Lung (tissue), 12 donors: ENCODE data around the gene SHROOM4. TPM values are rescaled to one million over a fixed set of nuclear protein-coding genes. Genes with fewer than 3 reads are reported as not detected.

Experiments
- ATAC-seq: fragments of 200-7000 bp; cut with Tn5 transposase; one replicate; pipeline ENCODE4 v1.9.1; 2020; ENCODE audit warnings: moderate number of reproducible peaks; ENCODE audit not compliant: insufficient read depth, low FRiP score
- DNase-seq, 3 donors: peaks; one replicate each; pipeline ENCODE4 v3.0.0-alpha.2; 2013 to 2017
- H3K27ac ChIP-seq, 2 donors: one replicate each; pipeline ENCODE4 v1.5.1; 2013; ENCODE audit warnings: mild to moderate bottlenecking in 2 of 2, moderate library complexity in 2 of 2, control low read depth in 1 of 2, inconsistent platforms in 1 of 2, low read depth in 1 of 2, low read length in 1 of 2
- H3K27me3 ChIP-seq, 3 donors: one replicate each; pipeline ENCODE4 v1.5.1; 2013; ENCODE audit warnings: low read length in 2 of 3; ENCODE audit not compliant: control insufficient read depth in 3 of 3, insufficient read depth in 3 of 3
- H3K36me3 ChIP-seq, 4 donors: one replicate each; pipeline ENCODE4 v1.5.1; 2013; ENCODE audit warnings: low read length in 4 of 4, mild to moderate bottlenecking in 1 of 4, moderate library complexity in 1 of 4; ENCODE audit not compliant: control insufficient read depth in 4 of 4, insufficient read depth in 4 of 4
- H3K4me1 ChIP-seq, 5 donors: one replicate each; pipeline ENCODE4 v1.5.1; 2013; ENCODE audit warnings: low read length in 5 of 5, mild to moderate bottlenecking in 2 of 5, moderate library complexity in 1 of 5; ENCODE audit not compliant: control insufficient read depth in 5 of 5, insufficient read depth in 5 of 5
- H3K4me3 ChIP-seq: one replicate; pipeline ENCODE4 v1.5.1; 2013; ENCODE audit warnings: mild to moderate bottlenecking, control low read depth, moderate library complexity
- H3K9ac ChIP-seq, 2 donors: one replicate each; pipeline ENCODE4 v1.5.1; 2013; ENCODE audit warnings: low read length in 2 of 2, control low read depth in 1 of 2; ENCODE audit not compliant: insufficient read depth in 1 of 2
- H3K9me3 ChIP-seq, 4 donors: one replicate each; pipeline ENCODE4 v1.5.1; 2013; ENCODE audit warnings: low read length in 3 of 4, mild to moderate bottlenecking in 1 of 4, moderate library complexity in 1 of 4; ENCODE audit not compliant: control insufficient read depth in 4 of 4, insufficient read depth in 3 of 4
- CTCF ChIP-seq: IDR thresholded peaks from 2 replicates; pipeline ENCODE4 v1.5.1; 2012; ENCODE audit warnings: mild to moderate bottlenecking; ENCODE audit errors: control extremely low read depth, extremely low read depth
- WGBS, 2 donors: extraction: QIAGEN DNeasy Blood & Tissue Kit; methylation state at CpG; one replicate each; pipeline ENCODE4 v1.1.7; 2013; 5-methylcytosine and 5-hydroxymethylcytosine counted together
- polyA plus RNA-seq, 2 donors: library from polyadenylated mRNA; stranded (reverse); fragments of 200-250 nt; gene quantifications; one replicate each; pipeline ENCODE4 v1.2.1, GENCODE V29; 2013
- total RNA-seq, 2 donors: library from RNA; depleted of rRNA in 1 of 2; stranded (reverse); fragments of >200 nt in 1 of 2; gene quantifications; one replicate each; pipeline ENCODE4 v1.2.1, GENCODE V29; 2014 to 2021
- donor health status: control.
- donor health status: control.
- donor health status: Bipolar disorder and iron deficiency.
- donor health status: healthy.
- donor health status: DM: yes; HTN: yes; CAD: no.

The SHROOM4 gene
- total and polyA plus RNA-seq, 4 donors = 6.8 to 63.3 (median 18.9) TPM

DNA sequence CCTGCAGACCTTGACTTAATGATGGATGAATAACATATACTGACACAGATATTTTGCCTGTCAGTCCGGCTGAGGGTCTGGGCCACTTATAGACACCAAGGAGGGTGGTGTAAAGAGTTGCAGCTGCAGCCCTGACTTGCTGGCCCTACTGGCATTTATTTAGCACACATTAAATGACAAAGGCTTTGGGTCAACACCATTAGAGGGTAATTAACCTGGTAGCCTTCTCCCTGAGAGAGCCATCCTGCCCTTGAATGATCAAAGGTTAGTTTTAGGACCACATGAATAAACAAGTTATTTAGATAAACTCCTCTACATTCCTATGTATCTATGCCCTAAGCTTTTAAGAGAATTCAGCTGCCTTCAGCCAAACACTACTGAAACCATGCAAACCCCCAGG, 232.6 kb downstream of the SHROOM4 start:
- Histone ChIP-seq H3K36me3 (no peaks in the 10 kb centered on the region), H3K4me3 (no peak overlapping the region), H3K27ac (no peak overlapping the region), H3K9me3 (peaks cover 0 to 4% (median 0%) of the 10 kb centered on the region in 4 donors), H3K9ac (no peak overlapping the region), H3K27me3 (peaks cover 0 to 5% (median 3%) of the 10 kb centered on the region in 3 donors), H3K4me1 (no peaks in the 10 kb centered on the region)
- WGBS, 2 donors = 78 to 100% methylated on average over 1 of the region's 1 CpG
- DNase-seq (no peak), ATAC-seq (no peak)
- TF ChIP-seq CTCF = no peak

GRCh38 chrX:50579955-50580354, 234.0 kb downstream of the SHROOM4 start:
- H3K27ac ChIP-seq = no peak overlapping the region
- peak; percentile 80 for ATAC-seq
- peak; percentile 29 for TF ChIP-seq CTCF
- peaks cover 0 to 5% (median 3%) of the 10 kb centered on the region in 3 donors for H3K27me3 ChIP-seq
- H3K36me3 ChIP-seq = no peaks in the 10 kb centered on the region
- DNase-seq = peak; percentile 39 to 69 (median 57)
- H3K4me1 ChIP-seq = no peaks in the 10 kb centered on the region
- H3K9me3 ChIP-seq = peaks cover 0 to 3% (median 0%) of the 10 kb centered on the region in 4 donors
- no peak overlapping the region for H3K9ac ChIP-seq
- WGBS, 2 donors = 5 to 8% methylated on average over 2 of the region's 2 CpGs
- no peak overlapping the region for H3K4me3 ChIP-seq

- H3K27me3 ChIP-seq = peaks cover 0 to 5% (median 4%) of the 10 kb centered on the region in 3 donors
- H3K27ac ChIP-seq = no peak overlapping the region
- ATAC-seq (no peak), DNase-seq (no peak)
- TF ChIP-seq CTCF = no peak
- WGBS, 2 donors = 60 to 79% methylated on average over 1 of the region's 1 CpG
- H3K4me3 ChIP-seq = no peak overlapping the region
- no peak overlapping the region for H3K9ac ChIP-seq
- H3K36me3 ChIP-seq = no peaks in the 10 kb centered on the region
- no peaks in the 10 kb centered on the region for H3K4me1 ChIP-seq
- no peaks in the 10 kb centered on the region for H3K9me3 ChIP-seq
Observed at GRCh38 chrX:50577326-50577725, 236.7 kb downstream of the SHROOM4 start.

- H3K4me3 ChIP-seq = no peak overlapping the region
- no peak overlapping the region for H3K9ac ChIP-seq
- 30 to 67% methylated on average over 1 of the region's 1 CpG for WGBS, 2 donors
- TF ChIP-seq CTCF = no peak
- H3K27ac ChIP-seq = no peak overlapping the region
- no peaks in the 10 kb centered on the region for H3K9me3 ChIP-seq
- H3K27me3 ChIP-seq = peaks cover 0 to 11% (median 3%) of the 10 kb centered on the region in 3 donors
- ATAC-seq = no peak
- H3K4me1 ChIP-seq = no peaks in the 10 kb centered on the region
- no peak for DNase-seq
- no peaks in the 10 kb centered on the region for H3K36me3 ChIP-seq
Observed at GRCh38 chrX:50567636-50568035, 246.4 kb downstream of the SHROOM4 start.
